ENCODE data around the gene GRIK5. TPM values are rescaled to one million over a fixed set of nuclear protein-coding genes. Genes with fewer than 3 reads are reported as not detected.

GRIK5 gene
- total and polyA plus RNA-seq, 4 donors: 0.26 to 1.6 (median 0.55) TPM

DNA sequence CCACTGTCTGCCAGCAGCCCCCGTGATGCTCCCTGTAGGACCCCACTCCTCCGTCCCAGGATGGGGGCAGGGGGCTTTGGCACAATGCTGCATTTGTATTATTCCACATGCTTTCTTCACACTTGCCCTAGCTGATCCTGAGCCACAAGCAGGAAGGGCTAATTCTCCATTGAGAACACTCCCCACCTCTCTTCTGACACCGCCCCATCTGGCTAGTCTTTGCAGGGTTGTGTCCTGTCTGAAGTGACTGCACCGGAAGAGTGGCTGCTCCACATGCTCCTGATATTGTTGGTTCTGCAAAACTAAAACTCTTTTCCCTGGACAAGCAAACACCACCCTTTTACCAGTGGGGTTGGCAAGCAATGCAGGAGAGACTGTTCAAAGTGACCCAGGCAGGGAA is 23.9 kb upstream of the GRIK5 start:
- Histone ChIP-seq H3K36me3 (ENCODE audit: control insufficient read depth in 4 of 4, insufficient read depth in 4 of 4, low read length in 4 of 4) (peaks cover 0 to 1% (median 0%) of the 10 kb centered on the region in 4 donors), H3K9me3 (ENCODE audit: control insufficient read depth in 4 of 4, insufficient read depth in 3 of 4, low read length in 3 of 4) (peaks cover 0 to 1% (median 0%) of the 10 kb centered on the region in 4 donors), H3K9ac (ENCODE audit: insufficient read depth in 1 of 2, low read length in 2 of 2) (no peak overlapping the region), H3K4me3 (no peak overlapping the region), H3K4me1 (ENCODE audit: control insufficient read depth in 5 of 5, insufficient read depth in 5 of 5, low read length in 5 of 5) (peaks cover 0 to 4% (median 0%) of the 10 kb centered on the region in 5 donors), H3K27ac (ENCODE audit: low read depth in 1 of 2, low read length in 1 of 2) (no peak overlapping the region), H3K27me3 (ENCODE audit: control insufficient read depth in 3 of 3, insufficient read depth in 3 of 3, low read length in 2 of 3) (peaks cover 0 to 5% (median 4%) of the 10 kb centered on the region in 3 donors)
- no peak for ATAC-seq (ENCODE audit: insufficient read depth, low FRiP score)
- DNase-seq: no peak
- 55 to 80% methylated on average over 4 of the region's 4 CpGs for WGBS, 2 donors
- TF ChIP-seq, protein P1, sequence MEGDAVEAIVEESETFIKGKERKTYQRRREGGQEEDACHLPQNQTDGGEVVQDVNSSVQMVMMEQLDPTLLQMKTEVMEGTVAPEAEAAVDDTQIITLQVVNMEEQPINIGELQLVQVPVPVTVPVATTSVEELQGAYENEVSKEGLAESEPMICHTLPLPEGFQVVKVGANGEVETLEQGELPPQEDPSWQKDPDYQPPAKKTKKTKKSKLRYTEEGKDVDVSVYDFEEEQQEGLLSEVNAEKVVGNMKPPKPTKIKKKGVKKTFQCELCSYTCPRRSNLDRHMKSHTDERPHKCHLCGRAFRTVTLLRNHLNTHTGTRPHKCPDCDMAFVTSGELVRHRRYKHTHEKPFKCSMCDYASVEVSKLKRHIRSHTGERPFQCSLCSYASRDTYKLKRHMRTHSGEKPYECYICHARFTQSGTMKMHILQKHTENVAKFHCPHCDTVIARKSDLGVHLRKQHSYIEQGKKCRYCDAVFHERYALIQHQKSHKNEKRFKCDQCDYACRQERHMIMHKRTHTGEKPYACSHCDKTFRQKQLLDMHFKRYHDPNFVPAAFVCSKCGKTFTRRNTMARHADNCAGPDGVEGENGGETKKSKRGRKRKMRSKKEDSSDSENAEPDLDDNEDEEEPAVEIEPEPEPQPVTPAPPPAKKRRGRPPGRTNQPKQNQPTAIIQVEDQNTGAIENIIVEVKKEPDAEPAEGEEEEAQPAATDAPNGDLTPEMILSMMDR (IDR thresholded peaks at IDR 0.05; ENCODE audit: control extremely low read depth, extremely low read depth): no peak

DNA sequence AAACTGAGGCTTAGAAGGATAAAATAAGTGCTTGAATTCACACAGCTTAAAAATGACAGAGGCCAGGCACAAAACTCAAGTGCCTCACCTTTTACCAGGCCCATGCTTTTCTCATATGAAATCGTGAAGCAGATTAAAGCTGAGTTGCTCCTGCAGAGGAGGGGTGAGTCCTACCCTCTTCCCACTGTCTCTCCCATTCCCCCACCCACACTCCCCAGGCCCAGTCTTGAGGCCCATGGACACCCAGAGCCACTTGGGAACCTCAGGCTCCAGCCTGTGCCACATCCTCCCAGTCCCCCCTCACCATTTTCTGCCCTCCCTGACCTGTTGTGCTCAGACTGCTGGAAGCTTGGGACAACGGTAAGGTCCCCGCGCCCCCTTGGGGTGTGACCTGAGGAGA is 23.5 kb upstream of the GRIK5 start:
- H3K9ac ChIP-seq (ENCODE audit: insufficient read depth in 1 of 2, low read length in 2 of 2): no peak overlapping the region
- H3K4me3 ChIP-seq: no peak overlapping the region
- TF ChIP-seq, protein P1 (IDR thresholded peaks at IDR 0.05; ENCODE audit: control extremely low read depth, extremely low read depth): no peak
- no peak overlapping the region for H3K27ac ChIP-seq (ENCODE audit: low read depth in 1 of 2, low read length in 1 of 2)
- H3K9me3 ChIP-seq (ENCODE audit: control insufficient read depth in 4 of 4, insufficient read depth in 3 of 4, low read length in 3 of 4): peaks cover 0 to 1% (median 0%) of the 10 kb centered on the region in 4 donors
- ATAC-seq (ENCODE audit: insufficient read depth, low FRiP score) (no peak), DNase-seq (no peak)
- peaks cover 0 to 1% (median 0%) of the 10 kb centered on the region in 4 donors for H3K36me3 ChIP-seq (ENCODE audit: control insufficient read depth in 4 of 4, insufficient read depth in 4 of 4, low read length in 4 of 4)
- H3K27me3 ChIP-seq (ENCODE audit: control insufficient read depth in 3 of 3, insufficient read depth in 3 of 3, low read length in 2 of 3): peaks cover 0 to 5% (median 4%) of the 10 kb centered on the region in 3 donors
- WGBS, 2 donors: 56 to 86% methylated on average over 4 of the region's 4 CpGs
- peaks cover 0 to 4% (median 0%) of the 10 kb centered on the region in 5 donors for H3K4me1 ChIP-seq (ENCODE audit: control insufficient read depth in 5 of 5, insufficient read depth in 5 of 5, low read length in 5 of 5)

DNA sequence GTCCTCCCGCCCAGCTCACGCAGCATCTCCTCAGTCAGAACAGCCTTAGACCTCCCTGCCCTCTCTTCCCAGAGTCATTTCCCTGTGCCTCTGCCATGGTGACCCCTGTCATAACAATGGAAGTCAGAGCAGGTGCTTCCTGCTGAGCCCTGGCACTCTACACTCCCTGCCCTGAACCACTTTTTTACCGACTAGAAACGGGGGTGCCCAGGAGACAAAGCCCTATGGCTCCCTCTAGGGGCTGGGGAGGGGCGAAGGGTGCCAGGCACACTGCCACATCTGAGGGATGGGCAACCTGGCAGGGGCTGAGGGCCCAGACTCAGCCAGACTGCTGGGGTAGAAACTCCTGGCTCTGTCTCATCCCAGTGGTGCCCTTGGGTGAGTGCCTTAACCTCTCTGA is 22.3 kb upstream of the GRIK5 start:
- TF ChIP-seq, protein P1 (IDR thresholded peaks at IDR 0.05; ENCODE audit: control extremely low read depth, extremely low read depth): no peak
- Histone ChIP-seq H3K27ac (ENCODE audit: low read depth in 1 of 2, low read length in 1 of 2) (no peak overlapping the region), H3K4me3 (no peak overlapping the region), H3K27me3 (ENCODE audit: control insufficient read depth in 3 of 3, insufficient read depth in 3 of 3, low read length in 2 of 3) (peaks cover 0 to 5% (median 4%) of the 10 kb centered on the region in 3 donors), H3K9ac (ENCODE audit: insufficient read depth in 1 of 2, low read length in 2 of 2) (no peak overlapping the region), H3K4me1 (ENCODE audit: control insufficient read depth in 5 of 5, insufficient read depth in 5 of 5, low read length in 5 of 5) (peaks cover 0 to 4% (median 0%) of the 10 kb centered on the region in 5 donors), H3K36me3 (ENCODE audit: control insufficient read depth in 4 of 4, insufficient read depth in 4 of 4, low read length in 4 of 4) (peaks cover 0 to 1% (median 0%) of the 10 kb centered on the region in 4 donors), H3K9me3 (ENCODE audit: control insufficient read depth in 4 of 4, insufficient read depth in 3 of 4, low read length in 3 of 4) (peaks cover 0 to 1% (median 0%) of the 10 kb centered on the region in 4 donors)
- 32 to 39% methylated on average over 5 of the region's 5 CpGs for WGBS, 2 donors
- DNase-seq (peak in 2 of 3 donors; percentile 31 to 55), ATAC-seq (ENCODE audit: insufficient read depth, low FRiP score) (no peak)

DNA sequence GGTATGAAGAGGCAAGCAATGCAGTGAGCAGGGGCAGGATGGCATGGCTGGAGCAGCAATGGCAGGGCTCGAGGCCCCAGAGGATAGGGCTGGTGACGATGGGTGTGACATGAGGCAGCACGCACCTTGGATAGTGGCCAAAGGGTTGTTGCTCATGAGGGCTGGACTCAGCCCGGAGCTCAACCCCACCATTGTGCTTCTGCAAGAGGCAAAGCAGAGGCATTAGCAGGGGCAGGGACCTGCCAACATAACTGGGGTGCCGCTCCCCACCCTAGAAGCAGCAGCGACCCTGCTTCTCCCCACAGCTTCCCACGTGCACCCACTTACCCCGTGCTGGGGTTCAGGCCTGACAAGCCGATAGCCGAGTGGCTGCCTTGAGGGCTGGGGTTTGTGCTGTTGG is 21.7 kb upstream of the GRIK5 start:
- Histone ChIP-seq H3K36me3 (ENCODE audit: control insufficient read depth in 4 of 4, insufficient read depth in 4 of 4, low read length in 4 of 4) (peaks cover 0 to 1% (median 0%) of the 10 kb centered on the region in 4 donors), H3K4me1 (ENCODE audit: control insufficient read depth in 5 of 5, insufficient read depth in 5 of 5, low read length in 5 of 5) (peaks cover 0 to 4% (median 0%) of the 10 kb centered on the region in 5 donors), H3K27me3 (ENCODE audit: control insufficient read depth in 3 of 3, insufficient read depth in 3 of 3, low read length in 2 of 3) (peaks cover 0 to 5% (median 3%) of the 10 kb centered on the region in 3 donors), H3K27ac (ENCODE audit: low read depth in 1 of 2, low read length in 1 of 2) (no peak overlapping the region), H3K9ac (ENCODE audit: insufficient read depth in 1 of 2, low read length in 2 of 2) (no peak overlapping the region), H3K4me3 (no peak overlapping the region), H3K9me3 (ENCODE audit: control insufficient read depth in 4 of 4, insufficient read depth in 3 of 4, low read length in 3 of 4) (peaks cover 0 to 1% (median 0%) of the 10 kb centered on the region in 4 donors)
- ATAC-seq (ENCODE audit: insufficient read depth, low FRiP score) (no peak), DNase-seq (peak; percentile 30 to 49 (median 32))
- 50 to 59% methylated on average over 10 of the region's 10 CpGs for WGBS, 2 donors
- TF ChIP-seq, protein P1 (IDR thresholded peaks at IDR 0.05; ENCODE audit: control extremely low read depth, extremely low read depth): no peak

Measured in lung (tissue), 12 donors.